ENCODE measurements around the gene CHSY3. TPM values are rescaled to one million over a fixed set of nuclear protein-coding genes. Genes with fewer than 3 reads are reported as not detected.

CHSY3 gene
- polyA plus RNA-seq, 1 donor from 2014 or later = 0.40 TPM

GRCh38 chr5:130032807-130033206, 128.5 kb downstream of the CHSY3 start:
- Histone ChIP-seq H3K36me3 (ENCODE audit: insufficient read depth, low read length) (no peaks in the 10 kb centered on the region), H3K4me3 (ENCODE audit: low read length) (no peak overlapping the region), H4K20me1 (ENCODE audit: insufficient read depth) (no peaks in the 10 kb centered on the region), H3K9me2 (ENCODE audit: insufficient read depth, low read length) (no peaks in the 10 kb centered on the region), H2AFZ (ENCODE audit: low read depth, low read length) (no peak overlapping the region), H3F3A (ENCODE audit: insufficient read depth, low read length, poor library complexity, severe bottlenecking) (no peaks in the 10 kb centered on the region), H3K4me2 (ENCODE audit: low read length) (no peak overlapping the region), H3K9ac (ENCODE audit: low read length) (no peak overlapping the region), H3K27me3 (ENCODE audit: insufficient read depth, low read depth, low read length) (no peaks in the 10 kb centered on the region), H3K9me3 (ENCODE audit: low read length) (no peaks in the 10 kb centered on the region), H3K27ac (ENCODE audit: low read length) (no peak overlapping the region), H3K79me2 (replicated peaks; ENCODE audit: insufficient read depth, low read length) (no peaks in the 10 kb centered on the region)
- no peak for TF ChIP-seq RAD21 (conservative IDR thresholded peaks at IDR 0.05)
- TF ChIP-seq POLR2AphosphoS5 (IDR thresholded peaks at IDR 0.05) = no peak
- TF ChIP-seq SMC3 (conservative IDR thresholded peaks at IDR 0.05; ENCODE audit: poor library complexity) = no peak
- TF ChIP-seq MXI1 (conservative IDR thresholded peaks at IDR 0.05; ENCODE audit: poor library complexity, severe bottlenecking) = no peak
- TF ChIP-seq TAF1 (IDR thresholded peaks at IDR 0.05; ENCODE audit: low read depth) = no peak
- TF ChIP-seq REST (IDR thresholded peaks at IDR 0.05; ENCODE audit: borderline replicate concordance) = no peak
- TF ChIP-seq CTCF (IDR thresholded peaks at IDR 0.05; ENCODE audit: poor library complexity, severe bottlenecking) = no peak
- TF ChIP-seq EP300 (conservative IDR thresholded peaks at IDR 0.05; ENCODE audit: poor library complexity, severe bottlenecking) = no peak
- TF ChIP-seq EZH2 (IDR thresholded peaks at IDR 0.05; ENCODE audit: borderline replicate concordance, insufficient read depth, low read length, poor library complexity, severe bottlenecking) = no peak

GRCh38 chr5:130034566-130035210, 130.4 kb downstream of the CHSY3 start:
- H3K27ac ChIP-seq (ENCODE audit: low read length) = no peak overlapping the region
- H3K4me2 ChIP-seq (ENCODE audit: low read length) = no peak overlapping the region
- H3K9me3 ChIP-seq (ENCODE audit: low read length) = no peaks in the 10 kb centered on the region
- H4K20me1 ChIP-seq (ENCODE audit: insufficient read depth) = no peaks in the 10 kb centered on the region
- H3F3A ChIP-seq (ENCODE audit: insufficient read depth, low read length, poor library complexity, severe bottlenecking) = no peaks in the 10 kb centered on the region
- TF ChIP-seq EZH2 (IDR thresholded peaks at IDR 0.05; ENCODE audit: borderline replicate concordance, insufficient read depth, low read length, poor library complexity, severe bottlenecking) = no peak
- TF ChIP-seq RAD21 (conservative IDR thresholded peaks at IDR 0.05) = no peak
- no peak for TF ChIP-seq SMC3 (conservative IDR thresholded peaks at IDR 0.05; ENCODE audit: poor library complexity)
- TF ChIP-seq REST (IDR thresholded peaks at IDR 0.05; ENCODE audit: borderline replicate concordance) = no peak
- H3K27me3 ChIP-seq (ENCODE audit: insufficient read depth, low read depth, low read length) = no peaks in the 10 kb centered on the region
- H3K36me3 ChIP-seq (ENCODE audit: insufficient read depth, low read length) = no peaks in the 10 kb centered on the region
- H3K79me2 ChIP-seq (replicated peaks; ENCODE audit: insufficient read depth, low read length) = no peaks in the 10 kb centered on the region
- no peak overlapping the region for H3K4me3 ChIP-seq (ENCODE audit: low read length)
- no peak overlapping the region for H2AFZ ChIP-seq (ENCODE audit: low read depth, low read length)
- no peak overlapping the region for H3K9ac ChIP-seq (ENCODE audit: low read length)
- H3K9me2 ChIP-seq (ENCODE audit: insufficient read depth, low read length) = no peaks in the 10 kb centered on the region

Data from neural cell (in vitro differentiated cells).